ENCODE results near the gene HSD17B12. TPM values are rescaled to one million over a fixed set of nuclear protein-coding genes. Genes with fewer than 3 reads are reported as not detected.

HSD17B12 gene
- total and polyA plus RNA-seq, 2 donors (not counting 3 experiments of a cell fraction or from before 2014, with no cell fraction given), result 41.5 to 96.5 TPM

DNA sequence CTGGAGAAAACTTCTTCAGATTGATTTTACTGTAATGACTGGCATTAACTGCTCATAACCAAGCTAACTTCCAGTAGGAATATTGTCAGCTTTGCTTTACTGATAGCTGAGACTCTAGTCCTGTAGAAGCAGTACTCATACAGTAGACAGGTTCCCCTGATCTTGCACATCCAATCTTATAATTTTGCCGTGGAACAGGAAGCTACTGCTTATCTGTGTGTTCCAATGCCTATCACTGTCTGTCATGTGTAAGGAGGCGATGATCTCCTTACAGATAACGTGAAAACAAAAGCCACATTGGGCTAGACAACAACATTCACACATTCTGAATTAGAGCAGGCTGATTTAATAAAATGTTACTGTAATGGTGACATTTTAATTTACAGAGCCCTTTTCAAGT, 13.2 kb downstream of the HSD17B12 start:
- BruUV-seq (replicated peaks), result no TSS peak
- no peak overlapping the region for H3K9ac ChIP-seq (replicated peaks; ENCODE audit: extremely low read depth, insufficient read depth, low read length)
- no peak overlapping the region for H3K4me2 ChIP-seq (ENCODE audit: insufficient read depth, low read length)
- no peaks in the 10 kb centered on the region for H3K9me3 ChIP-seq (replicated peaks; ENCODE audit: control insufficient read depth, insufficient read depth, low read length)
- no peak overlapping the region for H3K27ac ChIP-seq (ENCODE audit: insufficient read depth, low read depth, low read length)
- intact Hi-C loops (cut with micrococcal nuclease) (no loop called here), dilution Hi-C loops (cut with MboI; ENCODE audit: extremely low pct_ligation_motif_present, low sequenced_read_pairs) (no loop called here)
- no peaks in the 10 kb centered on the region for H3K27me3 ChIP-seq (ENCODE audit: control insufficient read depth in 2 of 2, insufficient read depth in 2 of 2, low read length in 2 of 2)
- no peaks in the 10 kb centered on the region for H3K4me1 ChIP-seq (ENCODE audit: control insufficient read depth, extremely low read depth, insufficient read depth, low read length)
- no peak overlapping the region for H2AFZ ChIP-seq (ENCODE audit: low read depth, low read length)
- CTCF ChIA-PET, result interaction anchor here (0.8 to 1.4 kb wide), 3 partner anchors 8 to 158 kb away, joined by 3 read pairs; no protein-coding TSS in a partner anchor
- no peak for FAIRE-seq
- POLR2A ChIA-PET, result no interaction called here
- H4K20me1 ChIP-seq (replicated peaks; ENCODE audit: control insufficient read depth, extremely low read depth, insufficient read depth, low read length), result no peaks in the 10 kb centered on the region
- peaks cover 2% of the 10 kb centered on the region for H3K9me1 ChIP-seq (replicated peaks; ENCODE audit: control insufficient read depth, extremely low read depth, insufficient read depth, low read length)
- no peaks in the 10 kb centered on the region for H3K36me3 ChIP-seq (ENCODE audit: control insufficient read depth in 2 of 2, extremely low read depth in 1 of 2, insufficient read depth in 2 of 2, low read length in 2 of 2)
- no peak for DNase-seq (ENCODE audit: low read depth, low spot score)
- TF ChIP-seq POLR2A (IDR thresholded peaks at IDR 0.05; ENCODE audit: low read depth, low read length), result no peak
- TF ChIP-seq MYC (IDR thresholded peaks at IDR 0.05; ENCODE audit: low read depth, low read length), result no peak
- TF ChIP-seq, protein P1, sequence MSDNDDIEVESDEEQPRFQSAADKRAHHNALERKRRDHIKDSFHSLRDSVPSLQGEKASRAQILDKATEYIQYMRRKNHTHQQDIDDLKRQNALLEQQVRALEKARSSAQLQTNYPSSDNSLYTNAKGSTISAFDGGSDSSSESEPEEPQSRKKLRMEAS (IDR thresholded peaks at IDR 0.05; ENCODE audit: insufficient read depth, insufficient read length), result no peak
- TF ChIP-seq EZH2 (IDR thresholded peaks at IDR 0.05; ENCODE audit: borderline replicate concordance, low read depth, low read length, severe bottlenecking), result no peak
- TF ChIP-seq, protein P2, sequence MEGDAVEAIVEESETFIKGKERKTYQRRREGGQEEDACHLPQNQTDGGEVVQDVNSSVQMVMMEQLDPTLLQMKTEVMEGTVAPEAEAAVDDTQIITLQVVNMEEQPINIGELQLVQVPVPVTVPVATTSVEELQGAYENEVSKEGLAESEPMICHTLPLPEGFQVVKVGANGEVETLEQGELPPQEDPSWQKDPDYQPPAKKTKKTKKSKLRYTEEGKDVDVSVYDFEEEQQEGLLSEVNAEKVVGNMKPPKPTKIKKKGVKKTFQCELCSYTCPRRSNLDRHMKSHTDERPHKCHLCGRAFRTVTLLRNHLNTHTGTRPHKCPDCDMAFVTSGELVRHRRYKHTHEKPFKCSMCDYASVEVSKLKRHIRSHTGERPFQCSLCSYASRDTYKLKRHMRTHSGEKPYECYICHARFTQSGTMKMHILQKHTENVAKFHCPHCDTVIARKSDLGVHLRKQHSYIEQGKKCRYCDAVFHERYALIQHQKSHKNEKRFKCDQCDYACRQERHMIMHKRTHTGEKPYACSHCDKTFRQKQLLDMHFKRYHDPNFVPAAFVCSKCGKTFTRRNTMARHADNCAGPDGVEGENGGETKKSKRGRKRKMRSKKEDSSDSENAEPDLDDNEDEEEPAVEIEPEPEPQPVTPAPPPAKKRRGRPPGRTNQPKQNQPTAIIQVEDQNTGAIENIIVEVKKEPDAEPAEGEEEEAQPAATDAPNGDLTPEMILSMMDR (IDR thresholded peaks at IDR 0.05; ENCODE audit: extremely low read depth in 1 of 2, insufficient read depth in 1 of 2, low read depth in 1 of 2, low read length in 2 of 2), result no peak
- no peak for TF ChIP-seq GATA2 (IDR thresholded peaks at IDR 0.05; ENCODE audit: insufficient read depth, insufficient read length, low read depth, low read length)
- H3K79me2 ChIP-seq (ENCODE audit: control insufficient read depth, insufficient read depth, low read length), result peaks cover 83% of the 10 kb centered on the region
- H3K4me3 ChIP-seq (replicated peaks in 1 of 3; ENCODE audit: insufficient read depth in 1 of 3, low read depth in 1 of 3, low read length in 3 of 3), result no peak overlapping the region

DNA sequence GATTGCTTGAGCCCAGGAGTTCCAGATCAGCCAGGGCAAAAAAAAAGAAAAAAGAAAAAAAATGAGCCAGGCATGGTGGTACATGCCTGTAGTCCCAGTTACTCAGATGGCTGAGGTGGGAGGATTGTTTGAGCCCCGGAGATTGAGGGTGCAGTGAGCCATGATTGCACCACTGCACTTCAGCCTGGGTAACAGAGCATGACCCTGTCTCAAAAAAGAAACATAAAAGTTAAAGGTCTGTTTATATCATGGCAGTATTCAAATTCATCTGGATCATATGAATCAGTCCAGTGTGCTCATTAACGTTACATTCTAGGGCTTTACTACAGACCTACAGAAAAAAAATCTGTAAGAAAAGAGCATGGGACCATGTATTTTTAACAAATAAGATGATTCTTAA, 13.9 kb downstream of the HSD17B12 start:
- peaks cover 77% of the 10 kb centered on the region for H3K79me2 ChIP-seq (ENCODE audit: control insufficient read depth, insufficient read depth, low read length)
- FAIRE-seq (no peak), DNase-seq (ENCODE audit: low read depth, low spot score) (no peak)
- H3K36me3 ChIP-seq (ENCODE audit: control insufficient read depth in 2 of 2, extremely low read depth in 1 of 2, insufficient read depth in 2 of 2, low read length in 2 of 2), result no peaks in the 10 kb centered on the region
- CTCF ChIA-PET, result interaction anchor here (1.4 kb wide), 1 partner anchor 27 kb away, joined by 3 read pairs; no protein-coding TSS in a partner anchor
- H3K9me1 ChIP-seq (replicated peaks; ENCODE audit: control insufficient read depth, extremely low read depth, insufficient read depth, low read length), result peaks cover 2% of the 10 kb centered on the region
- no TSS peak for BruUV-seq (replicated peaks)
- no peak overlapping the region for H3K4me2 ChIP-seq (ENCODE audit: insufficient read depth, low read length)
- dilution Hi-C loops (cut with MboI; ENCODE audit: extremely low pct_ligation_motif_present, low sequenced_read_pairs) (no loop called here), intact Hi-C loops (cut with micrococcal nuclease) (no loop called here)
- no peaks in the 10 kb centered on the region for H3K27me3 ChIP-seq (ENCODE audit: control insufficient read depth in 2 of 2, insufficient read depth in 2 of 2, low read length in 2 of 2)
- H4K20me1 ChIP-seq (replicated peaks; ENCODE audit: control insufficient read depth, extremely low read depth, insufficient read depth, low read length), result no peaks in the 10 kb centered on the region
- no peak overlapping the region for H3K27ac ChIP-seq (ENCODE audit: insufficient read depth, low read depth, low read length)
- H3K9ac ChIP-seq (replicated peaks; ENCODE audit: extremely low read depth, insufficient read depth, low read length), result no peak overlapping the region
- no peak overlapping the region for H2AFZ ChIP-seq (ENCODE audit: low read depth, low read length)
- no peaks in the 10 kb centered on the region for H3K4me1 ChIP-seq (ENCODE audit: control insufficient read depth, extremely low read depth, insufficient read depth, low read length)
- POLR2A ChIA-PET, result no interaction called here
- TF ChIP-seq EZH2 (IDR thresholded peaks at IDR 0.05; ENCODE audit: borderline replicate concordance, low read depth, low read length, severe bottlenecking) (no peak), POLR2AphosphoS5 (IDR thresholded peaks at IDR 0.05; ENCODE audit: insufficient read depth, low read depth, low read length) (no peak), GATA2 (IDR thresholded peaks at IDR 0.05; ENCODE audit: insufficient read depth, insufficient read length, low read depth, low read length) (no peak), POLR2A (IDR thresholded peaks at IDR 0.05; ENCODE audit: low read depth, low read length) (no peak), MYC (IDR thresholded peaks at IDR 0.05; ENCODE audit: low read depth, low read length) (no peak), JUN (IDR thresholded peaks at IDR 0.05; ENCODE audit: borderline replicate concordance, insufficient read depth, insufficient read length, low read depth) (no peak), FOS (IDR thresholded peaks at IDR 0.05; ENCODE audit: borderline replicate concordance, insufficient read depth, low read length) (no peak)
- TF ChIP-seq, protein P1 (IDR thresholded peaks at IDR 0.05; ENCODE audit: insufficient read depth, insufficient read length), result no peak
- TF ChIP-seq, protein P2 (IDR thresholded peaks at IDR 0.05; ENCODE audit: extremely low read depth in 1 of 2, insufficient read depth in 1 of 2, low read depth in 1 of 2, low read length in 2 of 2), result no peak
- H3K9me3 ChIP-seq (replicated peaks; ENCODE audit: control insufficient read depth, insufficient read depth, low read length), result no peaks in the 10 kb centered on the region
- H3K4me3 ChIP-seq (replicated peaks in 1 of 3; ENCODE audit: insufficient read depth in 1 of 3, low read depth in 1 of 3, low read length in 3 of 3), result no peak overlapping the region

All from endothelial cell of umbilical vein (primary cell).